Activated naive CD4-positive, alpha-beta T cell treated with anti-CD3 and anti-CD28 coated beads, Interleukin-2, amount 10 ng/mL, durations not matched to agents 7 days and 5 days (primary cell): ENCODE results near the gene UBR1.
"Not testable (repeated sequence)": the region's sequence is repeated elsewhere in the genome, so short reads cannot be mapped to it uniquely, and the experiment has no call there.

Experiments used
- CTCF ChIA-PET: fragments of 350-600 bp; sonication (Branson Sonifier 250); formaldehyde crosslinking; loops from one replicate; lab custom pipeline; 2021; ENCODE audit warnings: antibody characterized with exemption; lab: Charles Lee
- DNase-seq: peaks from one replicate; pipeline ENCODE4 v3.0.0-alpha.2; 2020
- H3K27ac Mint-ChIP-seq: one replicate; pipeline ENCODE4 v1.8.0; 2021; ENCODE audit warnings: mild to moderate bottlenecking, moderate library complexity, mixed read lengths
- H3K27me3 Mint-ChIP-seq: one replicate; pipeline ENCODE4 v1.8.0; 2021; ENCODE audit warnings: mild to moderate bottlenecking, mixed read lengths
- H3K36me3 Mint-ChIP-seq: one replicate; pipeline ENCODE4 v1.8.0; 2021; ENCODE audit warnings: mixed read lengths
- H3K4me1 Mint-ChIP-seq: one replicate; pipeline ENCODE4 v1.8.0; 2021; ENCODE audit warnings: mixed read lengths
- H3K4me3 Mint-ChIP-seq: one replicate; pipeline ENCODE4 v1.8.0; 2021; ENCODE audit warnings: mild to moderate bottlenecking, moderate library complexity, mixed read lengths
- H3K9me3 Mint-ChIP-seq: one replicate; pipeline ENCODE4 v1.8.0; 2021; ENCODE audit warnings: mixed read lengths

The UBR1 gene

GRCh38 chr15:42918047-42918446 lies 187.8 kb downstream of the UBR1 start:
- no peaks in the 10 kb centered on the region for H3K27me3 Mint-ChIP-seq
- H3K4me1 Mint-ChIP-seq = peaks cover 34% of the 10 kb centered on the region
- H3K4me3 Mint-ChIP-seq = no peak overlapping the region
- no peak for DNase-seq
- no peaks in the 10 kb centered on the region for H3K9me3 Mint-ChIP-seq
- H3K27ac Mint-ChIP-seq = no peak overlapping the region
- peaks cover 3% of the 10 kb centered on the region for H3K36me3 Mint-ChIP-seq
- CTCF ChIA-PET = no interaction called here

- Mint-ChIP-seq H3K27me3 (no peaks in the 10 kb centered on the region), H3K36me3 (peaks cover 3% of the 10 kb centered on the region), H3K4me3 (no peak overlapping the region), H3K27ac (no peak overlapping the region), H3K4me1 (peaks cover 25% of the 10 kb centered on the region), H3K9me3 (no peaks in the 10 kb centered on the region)
- no peak for DNase-seq
- CTCF ChIA-PET = no interaction called here
Observed at GRCh38 chr15:42915654-42916315, 190.1 kb downstream of the UBR1 start.

- no peak for DNase-seq
- CTCF ChIA-PET = no interaction called here
- Mint-ChIP-seq H3K4me3 (no peak overlapping the region), H3K27ac (no peak overlapping the region), H3K36me3 (peaks cover 2% of the 10 kb centered on the region), H3K9me3 (no peaks in the 10 kb centered on the region), H3K4me1 (peaks cover 24% of the 10 kb centered on the region), H3K27me3 (no peaks in the 10 kb centered on the region)
Observed at GRCh38 chr15:42914728-42915497, 190.9 kb downstream of the UBR1 start.

GRCh38 chr15:42911058-42911592 lies 194.7 kb downstream of the UBR1 start:
- Mint-ChIP-seq H3K4me3 (no peak overlapping the region), H3K27ac (no peak overlapping the region), H3K9me3 (no peaks in the 10 kb centered on the region), H3K4me1 (peaks cover 8% of the 10 kb centered on the region), H3K36me3 (peaks cover 5% of the 10 kb centered on the region), H3K27me3 (no peaks in the 10 kb centered on the region)
- CTCF ChIA-PET = no interaction called here
- no peak for DNase-seq

- Mint-ChIP-seq H3K4me1 (no peaks in the 10 kb centered on the region), H3K36me3 (peaks cover 3% of the 10 kb centered on the region), H3K27ac (no peak overlapping the region), H3K4me3 (no peak overlapping the region), H3K9me3 (no peaks in the 10 kb centered on the region), H3K27me3 (no peaks in the 10 kb centered on the region)
- CTCF ChIA-PET = no interaction called here
- no peak for DNase-seq
Observed at GRCh38 chr15:42908538-42908937, 197.3 kb downstream of the UBR1 start.

GRCh38 chr15:42903388-42904324 lies 202.2 kb downstream of the UBR1 start:
- Mint-ChIP-seq H3K36me3 (peaks cover 3% of the 10 kb centered on the region), H3K4me3 (no peak overlapping the region), H3K4me1 (no peaks in the 10 kb centered on the region), H3K27ac (no peak overlapping the region), H3K9me3 (no peaks in the 10 kb centered on the region), H3K27me3 (no peaks in the 10 kb centered on the region)
- DNase-seq = no peak
- CTCF ChIA-PET = interaction anchor here (1.0 to 1.3 kb wide), 2 partner anchors 23 to 32 kb away, joined by 3 to 5 read pairs; no protein-coding TSS in a partner anchor

GRCh38 chr15:42893911-42894310 lies 211.9 kb downstream of the UBR1 start:
- H3K36me3 Mint-ChIP-seq, H3K27me3 Mint-ChIP-seq, H3K4me3 Mint-ChIP-seq, H3K4me1 Mint-ChIP-seq, CTCF ChIA-PET, DNase-seq, H3K27ac Mint-ChIP-seq, H3K9me3 Mint-ChIP-seq: not testable (repeated sequence)
